GM04504 (cell line): ENCODE data around the gene SDCCAG8.

Experiments used
- DNase-seq: peaks from one replicate; pipeline ENCODE4 v3.0.0-alpha.2; 2012; ENCODE audit warnings: low read depth

SDCCAG8 gene

DNA sequence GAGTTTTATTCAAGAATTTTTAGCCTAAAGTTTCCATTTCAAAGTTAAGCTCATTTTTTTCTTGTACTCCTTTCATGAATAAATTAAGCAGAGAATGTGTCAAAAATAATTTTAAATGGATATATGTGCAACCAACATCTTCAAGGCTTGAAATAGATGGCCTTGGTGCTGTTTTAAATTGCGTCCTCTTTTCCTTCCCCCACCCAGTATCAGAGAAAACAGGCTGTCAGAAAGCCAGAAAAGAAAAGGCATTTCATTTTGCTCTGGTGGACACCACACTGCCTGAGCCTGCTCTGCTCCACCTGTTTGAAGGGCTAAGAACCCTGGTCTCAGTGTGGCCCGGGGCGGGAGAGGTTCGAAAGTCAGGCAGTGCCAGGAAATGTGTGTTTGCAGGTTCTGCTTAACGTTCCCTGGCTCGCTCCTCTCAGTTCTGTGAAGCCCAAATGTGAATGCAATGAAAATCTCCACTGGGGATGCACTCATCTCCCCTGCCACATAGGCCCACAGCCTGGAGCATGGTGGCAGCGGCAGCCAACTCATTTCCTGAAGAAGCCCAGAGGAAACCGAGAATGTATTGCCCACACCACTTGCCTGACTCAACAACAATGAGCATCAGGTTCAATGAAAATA lies 134.4 kb downstream of the SDCCAG8 start:
- no peak for DNase-seq

DNA sequence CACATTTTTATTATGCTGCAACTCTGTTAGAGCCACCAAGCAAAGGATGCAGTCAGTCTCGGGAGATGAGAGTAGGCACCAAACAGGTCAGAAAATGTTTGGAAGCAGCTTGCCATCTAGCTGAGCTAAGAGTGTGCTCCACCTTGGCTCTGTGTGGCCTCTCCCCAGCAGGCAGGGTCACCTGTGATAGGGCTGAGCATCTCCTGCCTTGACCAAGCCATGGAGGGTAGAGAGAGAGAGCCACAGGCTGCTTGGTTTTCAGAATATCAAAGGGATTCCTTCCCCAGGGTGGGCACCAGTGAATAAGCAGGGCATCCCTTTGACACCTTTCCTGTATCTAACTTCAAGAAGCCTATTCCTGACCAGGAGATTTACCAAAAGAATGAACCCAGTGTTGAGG lies 135.5 kb downstream of the SDCCAG8 start:
- no peak for DNase-seq

DNA sequence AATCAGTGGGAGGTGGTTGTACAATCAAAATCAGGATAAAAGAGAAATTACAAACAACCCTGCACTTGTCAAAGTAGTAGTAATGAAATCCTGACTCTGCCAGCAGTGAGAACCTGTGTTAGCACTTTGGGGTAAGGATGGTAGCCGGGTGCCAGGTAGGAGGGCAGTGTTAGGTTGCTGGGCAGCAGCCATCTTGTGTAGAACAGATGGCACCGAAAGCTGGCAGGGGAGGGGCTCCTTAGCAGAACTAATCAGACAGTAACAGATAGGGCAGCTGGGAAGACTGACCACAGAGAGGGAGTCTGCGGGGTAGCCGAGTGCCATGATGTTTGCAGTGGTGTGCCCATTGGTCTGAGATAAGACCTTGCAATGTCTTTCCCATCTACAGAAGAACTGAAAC lies 137.3 kb downstream of the SDCCAG8 start:
- no peak for DNase-seq

DNA sequence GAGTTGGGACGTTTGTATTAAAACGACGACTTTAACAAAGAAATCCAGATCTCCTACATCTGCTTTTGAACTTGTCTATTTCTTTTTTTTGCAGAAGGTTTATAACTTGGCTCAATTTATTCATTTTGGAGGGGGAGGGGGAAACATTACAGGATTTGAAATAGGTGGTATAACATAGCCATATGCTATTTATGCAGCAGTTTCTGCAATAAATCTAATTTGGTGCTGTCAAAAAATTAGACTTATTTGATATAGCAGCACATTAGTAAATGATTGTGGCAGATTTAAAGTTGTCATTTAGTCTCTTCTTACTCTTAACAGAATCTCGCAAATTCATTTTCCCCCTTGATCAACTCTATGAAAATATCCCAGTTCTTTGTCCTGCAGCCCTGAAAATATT lies 138.2 kb downstream of the SDCCAG8 start:
- no peak for DNase-seq

DNA sequence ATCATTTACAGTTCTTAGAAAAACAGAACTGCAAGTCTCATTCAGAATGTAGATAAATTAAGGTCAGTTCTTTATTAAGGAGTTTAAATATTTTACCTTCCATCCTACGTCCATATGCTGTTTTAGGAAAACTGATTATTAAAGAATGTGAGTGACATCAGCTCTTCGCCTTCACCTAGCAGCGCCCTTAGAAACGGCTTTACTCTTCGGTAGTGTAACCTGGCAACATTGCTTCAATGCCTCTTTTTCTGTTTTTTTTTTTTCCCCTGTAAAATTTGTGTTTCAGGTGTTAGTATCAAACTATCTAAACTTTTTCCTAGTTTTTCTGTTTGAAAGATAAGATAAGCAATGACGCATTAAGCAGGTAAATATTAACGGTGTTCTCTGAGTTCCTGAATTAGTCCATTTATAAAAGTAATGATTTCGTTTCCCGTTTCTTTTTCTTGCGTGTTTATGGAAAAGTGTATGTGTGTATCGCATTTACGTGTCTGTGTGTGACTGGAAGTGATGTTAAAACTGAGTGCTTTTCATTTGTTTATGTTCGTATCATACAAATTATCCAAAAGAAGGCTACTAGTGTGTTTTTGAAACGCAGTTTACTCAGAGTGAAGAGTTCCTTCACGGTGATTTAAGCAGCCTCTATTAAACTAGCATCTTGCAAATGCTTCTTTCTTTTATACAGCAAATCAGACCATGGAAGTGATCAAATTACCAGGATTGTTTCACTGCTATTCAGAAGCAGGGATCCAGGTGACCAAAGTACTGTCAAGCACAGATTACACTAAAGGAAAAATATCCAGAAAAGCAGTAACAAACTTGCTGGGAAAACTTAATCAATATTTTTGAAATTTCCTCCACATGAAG lies 139.0 kb downstream of the SDCCAG8 start:
- DNase-seq, result no peak

DNA sequence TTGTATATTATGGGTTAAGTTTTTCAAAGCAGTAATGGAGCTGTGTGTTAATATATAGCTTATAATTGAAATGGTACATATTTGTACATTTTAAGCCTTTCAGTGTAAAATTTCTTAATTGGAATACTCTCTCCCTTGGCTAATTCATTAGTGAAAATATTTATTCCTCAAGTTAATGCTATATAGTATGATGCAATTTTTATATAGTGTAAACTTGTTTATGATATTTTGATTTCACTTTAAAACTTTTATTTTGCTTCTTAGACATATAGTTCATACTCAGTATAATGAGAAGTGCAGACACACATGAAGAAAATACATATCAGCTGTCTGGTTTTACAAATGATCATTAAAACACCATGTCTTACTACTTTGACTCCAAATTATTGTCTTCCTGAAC lies 140.6 kb downstream of the SDCCAG8 start:
- no peak for DNase-seq

DNA sequence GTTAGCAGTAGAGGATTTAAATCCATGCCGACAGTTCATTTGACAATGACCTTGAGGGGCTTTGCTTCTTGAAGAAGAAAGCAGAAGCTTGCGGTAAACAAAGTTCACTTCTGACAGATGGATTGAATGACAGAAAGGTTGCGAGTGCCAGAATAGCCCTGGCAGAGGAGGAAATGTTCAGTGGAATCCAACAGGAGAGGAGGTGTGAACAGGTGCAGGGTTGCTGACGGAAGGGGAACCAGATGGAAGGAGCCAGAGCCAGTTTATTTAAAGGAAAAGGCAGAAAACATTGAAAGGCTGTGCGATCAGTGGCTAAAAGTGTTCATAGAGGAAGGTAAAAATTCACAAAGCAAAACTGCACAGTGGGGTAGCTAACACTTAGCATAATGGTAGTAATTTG lies 141.0 kb downstream of the SDCCAG8 start:
- DNase-seq, result no peak

DNA sequence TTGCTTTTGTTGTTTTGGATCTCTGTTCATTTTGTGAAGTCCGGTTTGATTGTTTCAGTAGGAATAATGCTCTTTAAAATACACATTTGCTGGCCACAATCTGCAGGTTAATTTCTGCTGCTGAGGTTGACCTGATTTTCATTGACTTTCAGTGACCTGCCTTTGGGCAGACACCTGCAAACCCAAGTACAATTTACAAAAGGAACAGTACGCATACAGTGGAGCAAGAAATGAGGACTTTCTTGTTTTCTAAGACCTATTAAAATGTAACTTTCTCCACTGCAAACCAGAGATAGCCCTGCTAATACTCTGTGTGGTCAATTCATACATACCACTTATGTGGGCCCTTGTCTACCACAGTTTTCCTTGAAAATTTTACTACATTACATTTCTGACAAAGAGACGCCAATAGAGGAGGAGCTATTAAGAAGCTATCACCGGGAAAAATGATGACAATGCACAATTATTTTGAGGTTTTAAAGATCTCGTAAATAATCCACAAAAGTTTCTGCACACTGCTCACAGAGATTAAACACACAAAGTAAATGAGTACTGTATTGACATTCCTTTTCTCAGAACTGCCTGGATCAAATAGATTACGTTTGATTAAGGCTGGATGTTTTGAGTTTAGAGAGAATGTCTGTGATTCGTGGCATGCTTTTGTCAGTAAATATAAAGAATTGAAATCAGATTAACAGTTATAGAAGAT lies 141.9 kb downstream of the SDCCAG8 start:
- no peak for DNase-seq

DNA sequence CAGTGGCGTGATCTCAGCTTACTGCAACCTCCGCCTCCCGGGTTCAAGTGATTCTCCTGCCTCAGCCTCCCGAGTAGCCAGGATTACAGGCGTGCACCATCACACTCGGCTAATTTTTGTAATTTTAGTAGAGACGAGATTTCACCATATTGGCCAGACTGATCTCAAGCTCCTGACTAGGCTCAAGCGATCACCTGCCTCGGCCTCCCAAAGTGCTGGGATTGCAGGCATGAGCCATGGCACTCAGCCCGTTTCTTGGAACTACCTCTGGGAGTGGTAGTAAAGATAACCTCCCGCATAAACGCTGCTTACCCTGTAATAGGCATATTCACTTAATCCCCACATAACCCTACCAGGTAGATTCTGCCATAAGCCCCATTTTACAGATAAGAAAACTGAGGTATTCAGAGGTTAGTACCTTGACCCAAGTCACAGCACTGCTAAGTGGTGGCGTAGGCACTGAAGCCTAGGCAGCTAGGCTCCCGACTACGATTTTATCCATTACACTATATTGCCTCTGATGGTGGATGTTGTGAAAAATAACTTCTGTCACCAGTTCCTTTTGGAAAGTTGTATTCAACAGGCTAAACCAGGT lies 143.8 kb downstream of the SDCCAG8 start:
- DNase-seq, result no peak

DNA sequence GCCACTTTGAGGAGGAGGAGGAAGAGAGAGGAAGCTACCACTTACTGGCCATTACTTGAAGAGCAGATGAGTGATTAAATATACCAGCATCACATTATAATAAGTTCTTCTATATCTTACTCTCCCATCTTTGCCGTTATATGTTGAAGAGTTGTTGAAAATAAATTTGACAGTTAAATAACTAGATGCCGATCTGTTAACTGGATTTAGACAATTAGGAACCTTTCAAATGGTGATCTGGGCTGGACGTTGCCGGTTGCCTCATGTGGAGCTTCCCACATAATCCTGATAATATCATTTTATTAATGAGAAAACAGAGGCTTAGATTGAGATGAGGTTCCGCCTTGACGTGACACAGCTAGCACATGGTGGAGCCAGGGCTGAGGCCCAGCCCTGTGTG lies 147.0 kb downstream of the SDCCAG8 start:
- DNase-seq, result no peak

DNA sequence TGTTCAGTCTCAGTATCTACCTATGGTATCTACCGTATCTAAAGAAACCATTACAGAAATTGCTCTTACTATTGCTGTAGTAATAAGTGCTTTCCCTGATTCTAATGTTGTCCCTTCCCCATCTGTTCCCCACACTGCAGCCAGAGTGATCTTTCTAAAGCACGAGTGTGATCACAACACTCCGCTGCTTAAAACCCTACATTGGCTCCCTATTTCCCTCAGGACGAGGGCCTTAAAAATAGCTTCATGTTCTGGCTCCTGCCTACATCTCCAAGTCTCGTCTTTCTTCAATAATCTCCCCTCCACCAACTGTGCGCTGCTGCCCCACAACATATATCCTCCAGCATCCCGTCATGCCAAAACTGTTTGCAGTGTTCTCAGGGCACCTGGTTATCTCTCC lies 150.6 kb downstream of the SDCCAG8 start:
- no peak for DNase-seq

DNA sequence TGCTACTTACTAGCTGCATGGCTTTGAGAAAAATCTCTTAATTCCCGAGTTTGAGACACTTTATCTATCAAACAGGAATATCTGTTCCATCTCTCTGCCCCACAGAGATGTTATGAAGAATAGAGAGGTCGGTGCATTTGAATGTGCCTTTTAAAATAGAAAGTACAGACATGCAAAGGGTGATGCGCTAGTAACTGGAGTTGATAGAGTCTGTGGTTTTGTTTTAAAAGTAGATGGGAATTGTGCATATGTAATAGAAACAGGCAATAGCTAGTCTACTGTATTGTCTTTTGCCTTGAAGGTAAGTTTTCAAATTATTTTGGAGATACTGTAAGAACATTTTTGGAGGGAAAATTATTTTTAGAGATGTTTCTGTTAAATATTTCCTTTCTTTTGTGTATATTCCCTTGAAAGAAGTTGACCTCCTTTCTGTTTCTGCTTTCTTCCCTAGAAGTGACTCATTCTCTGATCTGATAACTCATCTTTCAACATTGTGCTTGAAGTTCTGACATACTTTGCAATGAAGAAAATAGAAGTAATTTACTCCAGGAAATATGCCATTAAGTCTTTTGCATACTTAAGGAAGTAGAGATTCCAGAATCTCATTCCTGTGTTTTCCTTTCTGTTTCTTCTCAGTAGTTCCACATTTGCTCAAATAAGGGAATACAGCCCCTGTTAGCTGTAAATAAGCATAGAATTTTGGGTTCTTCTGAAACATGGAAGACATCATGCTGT lies 151.6 kb downstream of the SDCCAG8 start:
- DNase-seq, result peak; percentile 28

DNA sequence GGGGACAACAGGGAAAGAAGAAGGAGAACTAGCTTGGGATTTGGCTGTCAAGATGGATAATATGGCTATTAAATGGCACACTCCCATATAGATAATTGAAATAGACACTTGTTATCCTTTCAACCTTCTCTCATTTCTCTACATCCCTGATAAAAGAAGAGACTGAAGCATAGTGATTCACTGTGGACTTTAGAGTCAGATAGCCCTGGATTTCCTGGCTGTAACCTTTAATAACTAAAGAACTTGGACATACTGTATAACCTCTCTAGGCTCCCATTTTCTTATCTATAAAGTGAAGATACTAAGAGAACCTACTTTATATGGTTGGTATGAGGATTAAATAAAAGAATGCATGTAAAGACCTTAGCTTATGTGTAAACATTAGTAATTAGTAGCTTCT lies 152.6 kb downstream of the SDCCAG8 start:
- no peak for DNase-seq

DNA sequence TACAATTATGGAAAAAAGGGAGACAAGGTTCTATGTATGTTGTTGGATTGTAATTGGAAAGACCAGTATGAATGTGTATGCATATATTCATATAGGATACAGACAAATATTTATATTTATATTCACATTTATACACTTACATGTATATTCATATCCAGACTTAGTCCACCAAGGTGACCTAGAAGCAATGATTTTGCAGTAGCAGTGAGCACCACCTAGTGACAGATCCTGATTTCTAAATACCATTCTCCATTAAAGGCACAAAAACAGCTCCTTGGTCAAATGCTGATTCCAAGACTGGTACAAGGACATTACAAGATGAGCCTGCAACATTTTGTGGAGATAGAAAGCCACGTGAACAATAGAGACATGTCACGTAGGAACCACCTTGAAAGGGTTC lies 153.4 kb downstream of the SDCCAG8 start:
- no peak for DNase-seq

DNA sequence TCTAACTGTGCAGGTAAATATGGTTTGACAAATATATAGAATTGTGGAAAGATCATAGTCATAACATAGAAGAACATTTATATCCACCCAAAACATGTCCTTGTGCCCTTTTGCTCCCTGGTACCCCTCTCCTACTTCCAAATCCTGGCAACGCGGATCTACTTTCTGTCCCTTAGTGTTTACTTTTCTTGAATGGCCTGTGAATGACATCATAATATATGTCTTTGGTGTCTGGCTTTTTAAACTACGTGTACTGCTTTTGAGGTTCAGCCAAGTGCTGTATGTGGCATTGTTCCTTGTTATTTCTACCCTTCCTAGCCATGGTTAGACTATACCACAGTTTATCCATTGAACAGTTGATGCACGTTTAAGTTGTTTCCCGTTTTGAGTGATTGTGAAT lies 155.6 kb downstream of the SDCCAG8 start:
- no peak for DNase-seq

DNA sequence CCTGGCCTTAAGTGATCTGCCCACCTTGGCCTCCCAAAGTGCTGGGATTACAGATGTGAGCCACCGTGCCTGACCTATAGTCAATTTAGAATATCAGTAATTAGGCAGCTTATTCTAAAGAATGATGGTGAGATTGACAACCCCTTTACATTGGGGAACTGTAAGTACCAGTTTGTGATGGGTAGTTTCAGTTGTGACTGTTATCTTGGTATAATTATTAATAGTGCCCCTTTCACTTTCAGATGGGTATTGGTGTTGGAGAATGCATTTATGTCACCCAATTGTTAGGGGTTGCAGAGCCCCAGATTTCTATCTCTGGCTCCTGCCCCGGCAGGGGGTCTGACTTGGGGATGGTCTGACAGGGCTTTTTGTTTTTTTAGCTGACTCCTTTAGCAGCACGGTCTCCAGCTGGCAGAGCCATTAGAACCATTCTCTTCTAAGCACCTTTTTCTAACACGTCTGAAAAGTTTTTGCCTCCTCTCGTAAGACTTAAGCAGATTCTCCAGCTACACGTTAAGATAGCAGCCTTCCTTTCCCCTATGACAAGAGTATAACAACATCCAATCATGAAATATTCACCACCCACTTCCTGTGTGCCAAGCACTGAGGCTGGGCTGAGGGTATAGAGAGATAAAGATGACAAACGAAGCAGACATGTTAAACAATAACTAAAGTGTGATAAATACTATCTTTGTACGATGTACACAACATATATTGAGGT lies 157.8 kb downstream of the SDCCAG8 start:
- DNase-seq, result no peak

DNA sequence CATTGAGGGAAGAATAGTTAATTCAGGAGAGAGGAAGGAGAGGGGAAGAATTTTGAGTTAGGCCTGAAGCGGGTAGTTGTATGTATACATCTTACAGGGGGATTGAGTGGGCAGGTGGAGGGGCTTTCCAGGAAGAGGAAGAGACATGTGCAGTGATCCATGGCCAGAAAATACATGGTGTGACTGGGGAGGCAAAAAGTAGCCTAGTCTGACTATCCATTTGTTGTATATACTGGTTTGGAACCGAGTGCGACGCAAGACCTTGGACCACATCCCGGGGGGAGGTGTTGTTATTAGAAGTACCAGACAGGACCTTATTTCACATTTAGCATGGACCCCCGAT lies 158.3 kb downstream of the SDCCAG8 start:
- DNase-seq, result no peak

DNA sequence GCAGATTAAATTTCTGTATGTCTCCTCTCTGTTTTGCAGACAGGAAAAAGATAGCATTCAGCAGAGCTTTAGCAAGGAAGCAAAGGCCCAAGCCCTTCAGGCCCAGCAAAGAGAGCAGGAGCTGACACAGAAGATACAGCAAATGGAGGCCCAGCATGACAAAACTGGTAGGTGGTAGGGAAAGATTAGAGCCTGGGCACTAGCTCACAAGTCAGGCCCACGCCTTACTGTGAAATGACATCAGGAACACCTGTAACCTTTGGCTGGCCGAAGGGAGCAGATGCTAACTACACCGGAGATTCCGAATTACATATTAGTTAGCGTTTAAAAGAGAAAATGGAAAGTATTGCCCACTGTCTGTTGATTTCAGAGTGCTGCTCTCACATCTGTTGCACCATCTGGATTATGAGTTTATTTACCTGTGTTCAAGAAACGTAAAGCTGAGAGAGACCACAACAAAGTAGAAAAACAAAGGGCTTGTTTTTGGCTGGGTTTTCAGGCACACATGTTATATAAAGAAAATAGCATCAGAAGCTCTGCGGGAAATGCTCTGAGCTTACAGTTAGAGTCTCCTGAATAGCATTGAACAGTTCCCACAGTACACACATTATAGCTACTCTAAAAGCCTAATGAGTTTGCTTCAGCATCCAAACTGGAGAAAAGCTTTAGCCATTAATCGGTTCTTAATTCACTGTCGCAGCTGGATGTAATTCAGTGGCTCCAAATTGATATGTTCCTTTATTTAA lies 160.0 kb downstream of the SDCCAG8 start:
- DNase-seq, result no peak

DNA sequence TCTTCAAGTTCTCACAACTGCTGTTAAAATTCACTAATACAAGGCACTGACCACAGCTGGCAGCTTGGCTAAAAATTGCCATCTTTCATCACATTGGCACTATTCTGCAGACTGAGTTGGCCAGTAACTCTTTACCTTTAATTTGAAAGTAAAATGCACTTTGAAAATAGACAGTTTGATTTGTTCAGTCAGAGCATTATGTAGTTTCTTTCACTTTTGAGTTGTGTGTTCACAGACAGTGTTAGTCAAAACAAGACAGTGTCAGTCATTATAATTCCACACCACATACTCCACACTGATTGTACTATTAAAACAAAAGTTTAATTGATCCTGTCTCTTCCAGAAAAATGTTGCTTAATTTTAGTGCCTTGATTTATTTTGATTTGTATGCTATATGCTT lies 160.7 kb downstream of the SDCCAG8 start:
- no peak for DNase-seq

DNA sequence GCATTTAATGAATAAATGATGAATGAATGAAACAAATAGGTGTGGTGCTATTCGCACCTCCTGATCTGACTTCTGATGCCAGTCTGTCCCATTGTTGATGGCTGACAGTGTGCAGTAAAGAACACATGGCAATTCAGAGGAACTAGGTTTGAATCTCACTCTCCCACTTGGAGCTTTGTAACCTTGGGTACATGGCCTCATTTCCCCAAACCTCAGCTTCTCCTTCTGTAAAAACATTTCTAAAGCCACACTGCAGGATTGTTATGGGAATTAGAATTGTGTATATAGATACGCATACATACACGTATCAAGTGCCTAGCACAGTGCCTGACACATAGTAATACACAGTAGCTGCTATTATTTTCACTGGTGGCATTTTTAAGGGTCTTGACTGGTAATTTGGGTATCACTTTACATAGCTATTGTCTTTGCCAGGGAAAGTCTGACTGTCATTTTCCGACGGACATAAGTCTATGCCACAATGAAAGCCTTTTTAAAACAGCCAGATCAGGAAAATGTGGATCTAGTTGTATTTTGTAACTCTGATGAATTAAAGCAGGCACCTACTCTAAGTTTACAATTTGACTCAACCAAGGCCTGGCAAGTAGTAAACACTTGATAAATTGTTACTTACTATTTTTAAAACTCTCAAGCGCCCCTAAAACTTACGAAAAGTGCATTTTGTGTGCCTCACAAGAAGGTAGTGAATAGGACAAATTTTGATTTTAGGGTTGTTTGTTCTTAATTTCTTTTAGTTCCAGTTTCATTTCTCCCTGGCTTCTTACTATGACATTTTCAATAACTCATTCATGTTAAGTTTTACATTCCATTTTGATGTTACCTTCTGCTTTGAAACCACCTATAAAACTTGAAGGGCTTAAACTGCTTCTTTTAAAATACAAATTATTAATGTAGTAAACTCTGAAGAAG lies 164.4 kb downstream of the SDCCAG8 start:
- no peak for DNase-seq
